RPMI8226 (cell line): ENCODE results near the gene CTSD.
"Not testable (repeated sequence)": the region's sequence is repeated elsewhere in the genome, so short reads cannot be mapped to it uniquely, and the experiment has no call there.

Experiments used
- DNase-seq: peaks from one replicate; pipeline ENCODE4 v3.0.0-alpha.2; 2015

Gene CTSD

GRCh38 chr11:1763796-1764661 lies at the start of gene CTSD:
TSS of gene CTSD (minus strand) at chr11:1763927. CDS start at chr11:1763859, 68 bp downstream.
- peak; percentile 84 for DNase-seq

- DNase-seq: not testable (repeated sequence)
Measured at GRCh38 chr11:1813356-1813755, 49.6 kb upstream of the CTSD start.

- no peak for DNase-seq
Measured at GRCh38 chr11:1812801-1813200, 49.1 kb upstream of the CTSD start.

- DNase-seq: no peak
Measured at GRCh38 chr11:1812274-1812673, 48.5 kb upstream of the CTSD start.

- DNase-seq: no peak
Measured at GRCh38 chr11:1810761-1811160, 47.0 kb upstream of the CTSD start.

- DNase-seq: peak; percentile 31
Measured at GRCh38 chr11:1807264-1807995, 43.7 kb upstream of the CTSD start.

GRCh38 chr11:1805525-1805924 lies 41.8 kb upstream of the CTSD start:
- no peak for DNase-seq

- not testable (repeated sequence) for DNase-seq
Measured at GRCh38 chr11:1803835-1804519, 40.2 kb upstream of the CTSD start.

- DNase-seq: no peak
Measured at GRCh38 chr11:1803246-1803645, 39.5 kb upstream of the CTSD start.

GRCh38 chr11:1797391-1798125 lies 33.8 kb upstream of the CTSD start:
- no peak for DNase-seq

- DNase-seq: no peak
Measured at GRCh38 chr11:1796413-1797011, 32.8 kb upstream of the CTSD start.

GRCh38 chr11:1793081-1793480 lies 29.4 kb upstream of the CTSD start:
- DNase-seq: no peak

- DNase-seq: no peak
Measured at GRCh38 chr11:1792461-1792860, 28.7 kb upstream of the CTSD start.

- DNase-seq: no peak
Measured at GRCh38 chr11:1791912-1792311, 28.2 kb upstream of the CTSD start.

GRCh38 chr11:1786466-1786865 lies 22.7 kb upstream of the CTSD start:
- no peak for DNase-seq

- no peak for DNase-seq
Measured at GRCh38 chr11:1785749-1786413, 22.2 kb upstream of the CTSD start.

- no peak for DNase-seq
Measured at GRCh38 chr11:1784761-1785650, 21.3 kb upstream of the CTSD start.

GRCh38 chr11:1783725-1784529 lies 20.2 kb upstream of the CTSD start:
- DNase-seq: no peak

GRCh38 chr11:1782831-1783724 lies 19.4 kb upstream of the CTSD start:
- DNase-seq: peak; percentile 47
